Neutrophil (primary cell): ENCODE data around the gene DPF3.

ENCODE experiments used
- H3K27ac ChIP-seq: fragments of 200-600 bp; sonication (generic); 2 replicates; pipeline ENCODE4 v1.5.1; 2016; ENCODE audit warnings: mild to moderate bottlenecking, moderate library complexity
- H3K27me3 ChIP-seq: fragments of 200-600 bp; sonication (generic); 2 replicates; pipeline ENCODE4 v1.6.0; 2016; ENCODE audit warnings: mild to moderate bottlenecking
- H3K36me3 ChIP-seq: fragments of 200-600 bp; sonication (generic); 2 replicates; pipeline ENCODE4 v1.5.1; 2017
- H3K4me1 ChIP-seq, 2 experiments: fragments of 200-600 bp in 1 of 2; sonication (generic) in 1 of 2; 1 replicate in 1 of 2; 2 replicates in 1 of 2; pipeline versions ENCODE4 v1.5.1 to v1.6.1; 2013 to 2016; ENCODE audit warnings: low read depth in 1 of 2, low read length in 1 of 2, mild to moderate bottlenecking in 1 of 2, moderate library complexity in 1 of 2; ENCODE audit not compliant: control insufficient read depth in 1 of 2, insufficient read depth in 1 of 2
- H3K4me3 ChIP-seq, 2 experiments: fragments of 200-600 bp in 1 of 2; sonication (generic) in 1 of 2; 1 replicate in 1 of 2; 2 replicates in 1 of 2; pipeline ENCODE4 v1.5.1; 2013 to 2016; ENCODE audit warnings: low read depth in 1 of 2, low read length in 1 of 2, mild to moderate bottlenecking in 1 of 2, moderate library complexity in 1 of 2
- H3K9me3 ChIP-seq: fragments of 200-600 bp; sonication (generic); 2 replicates; pipeline ENCODE4 v1.5.1; 2016
- TF ChIP-seq, protein P1 (sequence below): fragments of 200-600 bp; sonication (generic); IDR thresholded peaks from 2 replicates; pipeline ENCODE4 v1.5.1; 2016; ENCODE audit warnings: antibody characterized with exemption

DPF3 gene

DNA sequence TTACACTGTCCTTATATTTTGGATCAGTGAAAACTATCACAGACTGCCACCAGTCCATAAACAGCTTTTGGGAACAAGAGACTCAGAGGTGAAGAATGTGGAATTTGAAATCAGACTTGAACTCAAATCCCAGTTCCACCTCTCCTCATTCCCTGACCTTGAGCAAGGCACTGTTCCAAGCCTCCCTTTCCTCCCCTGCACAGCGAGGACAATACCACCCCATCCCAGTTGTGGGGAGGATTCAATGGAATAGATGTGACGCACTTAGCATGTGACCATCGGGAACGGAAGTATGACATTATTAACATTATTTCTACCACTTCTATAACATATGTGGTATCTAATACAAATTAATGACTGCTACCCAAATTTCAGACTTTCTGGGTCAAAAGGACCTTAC is 63.5 kb downstream of the DPF3 start:
- TF ChIP-seq, protein P1, sequence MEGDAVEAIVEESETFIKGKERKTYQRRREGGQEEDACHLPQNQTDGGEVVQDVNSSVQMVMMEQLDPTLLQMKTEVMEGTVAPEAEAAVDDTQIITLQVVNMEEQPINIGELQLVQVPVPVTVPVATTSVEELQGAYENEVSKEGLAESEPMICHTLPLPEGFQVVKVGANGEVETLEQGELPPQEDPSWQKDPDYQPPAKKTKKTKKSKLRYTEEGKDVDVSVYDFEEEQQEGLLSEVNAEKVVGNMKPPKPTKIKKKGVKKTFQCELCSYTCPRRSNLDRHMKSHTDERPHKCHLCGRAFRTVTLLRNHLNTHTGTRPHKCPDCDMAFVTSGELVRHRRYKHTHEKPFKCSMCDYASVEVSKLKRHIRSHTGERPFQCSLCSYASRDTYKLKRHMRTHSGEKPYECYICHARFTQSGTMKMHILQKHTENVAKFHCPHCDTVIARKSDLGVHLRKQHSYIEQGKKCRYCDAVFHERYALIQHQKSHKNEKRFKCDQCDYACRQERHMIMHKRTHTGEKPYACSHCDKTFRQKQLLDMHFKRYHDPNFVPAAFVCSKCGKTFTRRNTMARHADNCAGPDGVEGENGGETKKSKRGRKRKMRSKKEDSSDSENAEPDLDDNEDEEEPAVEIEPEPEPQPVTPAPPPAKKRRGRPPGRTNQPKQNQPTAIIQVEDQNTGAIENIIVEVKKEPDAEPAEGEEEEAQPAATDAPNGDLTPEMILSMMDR: no peak

DNA sequence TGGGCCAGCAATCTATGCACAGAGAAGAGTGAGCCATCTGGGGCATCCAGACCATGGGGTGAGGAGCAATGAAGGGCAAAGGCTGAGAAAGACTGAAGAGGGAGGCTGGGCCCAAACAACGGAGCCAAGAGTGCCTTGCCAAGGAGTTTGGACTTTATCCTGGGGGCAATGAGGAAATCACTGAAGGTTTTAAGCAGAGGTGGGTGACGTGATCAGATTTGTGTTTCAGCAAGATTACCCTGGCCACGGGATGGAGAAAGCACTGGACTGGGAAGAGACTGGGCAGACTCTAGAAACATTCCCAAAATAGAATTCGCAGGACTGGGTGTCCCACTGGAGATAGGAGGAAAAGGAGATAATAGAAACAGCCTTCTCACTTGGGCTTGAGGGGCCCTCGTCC is 65.3 kb downstream of the DPF3 start:
- TF ChIP-seq, protein P1: no peak
- no peaks in the 10 kb centered on the region for H3K36me3 ChIP-seq
- peaks cover 34% of the 10 kb centered on the region for H3K27me3 ChIP-seq
- no peaks in the 10 kb centered on the region for H3K4me1 ChIP-seq
- no peaks in the 10 kb centered on the region for H3K9me3 ChIP-seq
- H3K4me3 ChIP-seq: no peak overlapping the region
- H3K27ac ChIP-seq: no peak overlapping the region

More for the DNA sequence above, 63.5 kb downstream of the DPF3 start:
- Histone ChIP-seq H3K4me1 (no peaks in the 10 kb centered on the region), H3K36me3 (no peaks in the 10 kb centered on the region), H3K27me3 (peaks cover 33% of the 10 kb centered on the region), H3K4me3 (no peak overlapping the region), H3K27ac (no peak overlapping the region), H3K9me3 (no peaks in the 10 kb centered on the region)

- no peak overlapping the region for H3K27ac ChIP-seq
- H3K4me3 ChIP-seq: no peak overlapping the region
- peaks cover 21% of the 10 kb centered on the region for H3K27me3 ChIP-seq
- no peaks in the 10 kb centered on the region for H3K4me1 ChIP-seq
- TF ChIP-seq, protein P1: no peak
- no peaks in the 10 kb centered on the region for H3K36me3 ChIP-seq
- no peaks in the 10 kb centered on the region for H3K9me3 ChIP-seq
Observed at GRCh38 chr14:72826039-72826438, 67.9 kb downstream of the DPF3 start.

DNA sequence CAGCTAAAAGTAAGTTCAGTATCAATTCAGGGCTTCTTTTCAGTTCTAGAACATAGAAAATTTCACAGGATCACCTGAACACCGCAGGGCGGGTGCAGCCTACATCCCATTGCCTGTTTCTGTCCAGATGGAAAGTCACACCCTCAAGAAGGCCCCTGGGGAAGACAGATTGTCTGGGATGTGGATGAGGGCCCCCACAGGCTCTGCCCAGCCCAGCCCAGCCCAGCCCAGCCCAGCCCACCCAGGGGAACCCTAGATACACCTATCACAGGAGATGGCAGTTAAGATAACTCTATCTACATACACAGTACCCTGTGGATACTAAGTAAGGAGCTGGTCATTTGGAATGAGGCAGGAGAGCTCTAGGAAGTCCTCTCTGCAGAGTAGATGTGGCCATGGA is 68.4 kb downstream of the DPF3 start:
- no peak overlapping the region for H3K27ac ChIP-seq
- no peaks in the 10 kb centered on the region for H3K36me3 ChIP-seq
- H3K4me1 ChIP-seq: no peaks in the 10 kb centered on the region
- TF ChIP-seq, protein P1: no peak
- no peak overlapping the region for H3K4me3 ChIP-seq
- H3K27me3 ChIP-seq: peaks cover 15% of the 10 kb centered on the region
- no peaks in the 10 kb centered on the region for H3K9me3 ChIP-seq

DNA sequence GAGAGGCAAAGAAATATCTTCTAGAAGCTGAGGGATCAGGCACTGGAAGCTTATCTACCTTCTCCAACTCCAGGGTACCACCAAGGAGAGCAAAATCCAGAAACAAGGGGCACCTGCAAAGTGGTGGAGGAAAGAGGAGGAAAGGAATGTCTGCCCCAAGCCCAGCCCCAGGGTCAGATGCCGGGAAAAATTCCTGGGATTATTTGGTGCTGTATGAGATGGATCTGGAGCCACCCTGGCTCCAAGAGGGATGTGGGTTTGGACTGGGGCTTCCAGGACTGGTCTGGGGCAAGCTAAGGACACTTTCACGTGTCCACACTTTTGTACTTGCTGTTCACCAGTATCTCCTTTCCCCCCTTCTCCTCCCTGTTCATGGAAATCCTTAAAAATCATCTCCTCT is 69.8 kb downstream of the DPF3 start:
- Histone ChIP-seq H3K4me3 (no peak overlapping the region), H3K4me1 (no peaks in the 10 kb centered on the region), H3K27ac (no peak overlapping the region), H3K9me3 (no peaks in the 10 kb centered on the region), H3K36me3 (no peaks in the 10 kb centered on the region), H3K27me3 (peaks cover 10% of the 10 kb centered on the region)
- TF ChIP-seq, protein P1: no peak
